ENCODE measurements around the gene TRIM25.
A peak's percentile ranks its signal among the peaks of the same experiment; 100 is the strongest.

The TRIM25 gene

GRCh38 chr17:56894859-56895455, 18.9 kb downstream of the TRIM25 start:
- DNase-seq, result no peak

DNA sequence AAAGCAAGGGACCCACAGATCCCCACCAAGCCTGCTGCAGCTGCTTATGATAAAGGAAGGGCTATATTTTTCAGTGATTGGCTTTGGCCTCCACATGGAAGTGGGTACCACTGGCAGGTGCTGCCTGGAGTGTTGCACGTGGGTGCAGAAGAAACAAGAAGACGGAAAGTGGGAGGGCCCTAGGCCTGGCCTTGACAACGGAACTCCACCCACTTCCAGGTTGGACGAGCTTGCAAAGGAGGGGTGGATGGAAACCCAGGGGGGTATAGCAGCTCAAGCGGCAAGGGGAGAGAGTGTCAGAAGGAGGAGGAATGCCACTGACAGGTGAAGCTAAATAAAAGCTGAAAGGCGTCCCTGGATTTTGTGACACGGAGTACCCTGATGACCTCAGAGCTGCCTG, 20.3 kb downstream of the TRIM25 start:
- no peak for DNase-seq

- DNase-seq, result no peak
Observed at GRCh38 chr17:56892333-56892732, 21.5 kb downstream of the TRIM25 start.

DNA sequence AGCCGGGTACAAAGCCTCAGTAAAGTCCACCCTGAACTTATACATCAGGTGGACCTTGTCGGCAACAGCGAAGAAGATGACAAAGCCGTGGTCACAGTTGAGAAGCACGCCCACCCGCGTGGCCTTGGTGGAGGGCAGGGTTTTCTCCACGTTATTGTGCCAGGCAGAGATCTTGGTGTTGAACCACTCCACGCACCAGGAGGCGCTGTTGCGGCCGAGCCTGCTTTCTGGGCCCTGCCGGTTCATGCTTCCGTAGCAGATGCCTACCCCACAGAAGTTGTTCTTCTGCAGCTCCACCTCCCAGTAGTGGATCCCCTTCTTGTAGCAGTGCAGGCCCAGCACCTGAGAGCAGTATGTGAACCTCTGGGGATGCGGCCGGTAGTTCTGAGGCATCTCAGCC, 22.1 kb downstream of the TRIM25 start:
- DNase-seq, result no peak

DNA sequence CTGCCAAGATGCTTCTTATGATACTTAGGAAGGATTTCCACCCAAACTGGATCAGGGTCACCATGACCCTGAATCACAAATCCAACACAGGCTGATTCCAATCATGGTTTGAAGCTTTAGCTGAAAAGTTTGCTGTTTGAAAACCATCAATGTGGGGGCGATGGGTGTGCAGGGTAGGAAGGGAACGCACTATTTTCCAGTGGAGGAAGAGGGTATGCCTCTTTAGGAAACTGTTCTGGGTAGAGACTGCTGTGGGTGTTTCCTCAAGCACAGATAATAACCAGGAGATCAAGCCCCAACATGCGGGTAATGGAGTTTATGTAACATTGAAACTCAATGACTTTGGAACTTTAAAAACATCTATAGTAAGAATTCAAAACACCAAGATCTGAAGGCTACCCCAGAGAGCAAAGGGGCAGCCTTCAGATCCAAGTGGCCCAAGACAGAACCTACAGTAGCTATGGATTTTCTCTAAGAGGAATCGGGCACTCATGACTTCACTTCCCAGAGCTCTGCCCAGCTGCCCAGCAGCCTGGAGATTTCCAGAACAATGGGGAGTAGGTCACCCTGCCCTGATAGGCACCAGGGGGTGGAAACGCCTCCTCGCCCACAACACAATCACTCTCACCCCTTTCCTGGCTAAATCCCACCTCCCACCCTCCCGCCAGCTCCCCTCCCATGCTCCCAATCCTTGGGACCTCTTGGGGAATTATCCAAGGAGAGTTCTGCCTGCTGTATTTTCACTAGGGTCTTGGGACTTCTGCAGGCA, 22.8 kb downstream of the TRIM25 start:
- no peak for DNase-seq

DNA sequence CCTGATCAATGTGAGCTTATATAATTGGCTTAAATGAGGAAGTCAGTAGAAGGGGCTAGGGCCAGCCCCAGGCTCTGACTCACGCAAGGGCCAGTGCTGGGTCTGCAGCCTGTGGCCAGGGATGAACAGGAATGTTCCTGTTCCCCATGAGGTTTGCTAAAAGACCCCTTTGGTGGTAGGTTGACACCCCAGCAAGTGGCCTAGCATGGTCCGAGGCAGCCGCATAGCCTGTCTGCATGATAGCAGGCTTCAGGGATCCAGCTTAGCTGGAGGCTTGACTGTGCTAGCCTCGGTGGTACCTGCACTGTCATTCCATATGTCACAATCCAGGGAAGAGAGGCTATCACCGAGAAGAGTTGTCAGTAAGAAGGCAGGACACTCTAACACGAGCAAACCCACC, 23.5 kb downstream of the TRIM25 start:
- no peak for DNase-seq

- DNase-seq, result no peak
Observed at GRCh38 chr17:56887552-56888467, 26.0 kb downstream of the TRIM25 start.

DNA sequence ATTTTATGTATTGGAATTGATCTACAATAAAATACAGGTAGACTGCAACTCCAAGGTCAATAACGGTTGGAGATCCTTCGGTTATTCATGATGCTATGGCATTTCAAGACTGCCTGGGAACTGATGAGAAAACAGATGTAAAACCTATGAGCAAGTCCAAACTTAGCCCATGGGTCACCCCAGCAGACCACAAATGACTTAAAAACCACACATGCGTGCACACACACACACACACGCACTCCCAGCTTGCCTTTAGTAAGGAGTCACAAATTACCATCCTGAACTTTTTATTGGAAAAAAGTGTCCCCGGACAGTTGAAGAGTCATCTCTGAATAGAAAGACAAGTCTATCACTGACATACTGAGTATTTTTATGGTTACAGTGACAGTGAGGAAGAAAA, 26.7 kb downstream of the TRIM25 start:
- DNase-seq, result no peak

GRCh38 chr17:56886288-56886731, 27.5 kb downstream of the TRIM25 start:
- no peak for DNase-seq

- no peak for DNase-seq
Observed at GRCh38 chr17:56885312-56885657, 28.6 kb downstream of the TRIM25 start.

DNA sequence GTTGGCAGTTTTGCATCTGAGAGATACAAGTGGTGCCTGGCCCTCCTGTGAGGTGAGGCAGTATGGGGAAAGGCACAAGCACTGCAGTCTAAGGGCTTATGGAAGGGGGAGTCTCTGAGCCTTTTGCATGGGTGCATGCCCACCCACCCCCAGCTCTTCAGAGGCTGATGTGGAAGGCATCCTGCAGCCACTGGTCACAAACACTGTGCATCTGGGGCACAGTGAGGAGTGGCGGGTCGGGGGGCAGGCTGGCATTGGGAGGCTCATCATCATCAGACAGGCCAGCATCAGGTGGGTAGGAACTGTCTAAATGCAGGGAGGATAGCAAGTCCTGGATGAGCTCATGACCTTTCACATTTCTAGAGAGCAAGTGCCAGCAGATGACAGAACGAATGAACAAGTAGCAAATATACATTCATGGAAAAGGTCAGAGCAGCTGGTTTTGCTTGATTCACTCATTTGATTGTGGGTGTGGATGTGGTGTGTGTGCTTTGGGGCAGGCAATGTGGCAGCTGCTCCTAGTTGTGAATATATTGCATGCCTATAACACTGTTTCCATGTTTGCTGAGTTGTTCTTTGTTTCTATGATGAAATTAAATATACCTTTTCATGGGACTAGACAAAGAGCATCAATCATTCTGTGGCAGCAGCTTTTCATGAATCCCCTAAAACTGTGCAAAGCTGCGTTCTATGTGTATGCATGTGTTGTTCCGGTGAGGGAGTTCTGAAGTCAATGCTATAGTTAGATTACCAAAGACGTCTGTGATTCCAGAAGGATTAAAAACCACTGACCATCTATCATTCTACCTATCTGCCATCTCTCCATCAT, 29.2 kb downstream of the TRIM25 start:
- no peak for DNase-seq

DNA sequence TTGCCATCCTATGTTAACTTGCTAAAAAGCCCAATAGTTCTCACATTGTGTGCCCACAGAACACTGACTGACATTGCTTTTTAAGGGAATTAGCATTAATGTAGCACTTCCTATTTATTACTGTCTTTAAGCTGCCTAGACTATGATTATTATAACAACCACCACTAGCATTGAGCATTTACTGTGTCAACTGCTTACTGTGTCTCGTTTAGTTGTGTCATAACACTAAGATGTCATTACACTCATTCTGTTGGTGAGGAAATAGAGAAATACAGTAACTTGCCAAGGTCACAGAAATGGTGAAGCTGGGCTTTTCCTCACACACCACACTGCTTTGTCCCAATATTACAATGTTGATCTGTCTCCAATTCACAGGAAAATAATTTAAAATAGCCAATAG, 30.2 kb downstream of the TRIM25 start:
- no peak for DNase-seq

GRCh38 chr17:56881685-56882295, 32.1 kb downstream of the TRIM25 start:
- no peak for DNase-seq

DNA sequence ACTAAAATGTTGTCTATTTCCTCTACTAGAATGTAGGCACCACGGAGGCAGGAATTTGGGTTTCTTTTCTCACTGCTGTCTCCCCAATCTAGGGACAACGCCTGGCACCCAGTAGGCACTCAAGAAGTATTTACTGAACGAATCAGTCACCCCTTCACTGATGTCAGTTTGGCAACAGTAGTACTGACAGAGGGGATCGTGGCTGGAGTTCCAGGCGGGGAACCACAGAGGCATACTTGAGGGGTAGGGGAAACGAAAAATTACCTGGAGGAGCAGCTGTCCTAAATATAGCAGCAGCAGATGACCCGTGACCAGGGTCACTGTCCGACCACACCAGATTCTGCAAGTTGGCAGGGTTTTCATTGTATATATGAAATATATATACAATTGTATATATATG, 33.3 kb downstream of the TRIM25 start:
- no peak for DNase-seq

DNA sequence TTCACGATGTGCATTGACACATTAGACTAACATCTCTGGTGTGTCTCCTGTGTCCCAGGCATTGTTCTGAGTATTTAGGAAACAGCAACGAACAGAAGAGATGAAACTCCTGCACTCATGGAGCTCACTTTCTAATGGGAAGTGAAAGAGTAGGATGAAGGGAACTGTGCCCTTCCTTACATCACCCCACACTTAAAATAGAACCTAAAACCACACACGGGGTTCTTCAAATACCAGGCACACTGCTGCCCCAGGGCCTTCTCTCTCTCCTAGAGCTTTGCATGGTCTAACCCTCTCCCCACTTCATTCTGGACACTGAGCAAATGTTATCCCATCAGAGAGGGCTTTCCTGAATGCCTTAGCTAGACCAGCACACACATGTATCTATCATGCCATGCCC, 33.7 kb downstream of the TRIM25 start:
- DNase-seq, result no peak

- DNase-seq, result no peak
Observed at GRCh38 chr17:56879280-56879679, 34.6 kb downstream of the TRIM25 start.

DNA sequence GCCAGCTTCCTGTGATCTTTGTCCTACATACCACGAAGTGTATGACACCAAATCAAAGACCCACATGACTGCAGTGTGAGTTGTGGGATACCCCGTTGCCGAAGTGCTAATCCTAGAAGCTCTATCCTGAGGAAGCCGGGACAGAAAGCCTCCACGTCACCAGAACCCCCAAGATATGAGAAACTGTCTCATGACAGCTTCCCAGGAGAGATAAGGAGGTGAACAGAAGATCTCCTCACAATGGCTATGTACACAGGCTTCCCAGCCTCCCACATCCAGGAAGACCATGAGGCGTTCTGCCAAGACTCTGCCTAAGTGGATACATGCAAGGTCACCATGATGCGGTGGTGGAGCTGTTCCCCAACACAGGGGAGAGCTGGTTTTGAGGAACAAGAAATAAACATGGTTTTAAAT, 37.1 kb downstream of the TRIM25 start:
- DNase-seq, result no peak

DNA sequence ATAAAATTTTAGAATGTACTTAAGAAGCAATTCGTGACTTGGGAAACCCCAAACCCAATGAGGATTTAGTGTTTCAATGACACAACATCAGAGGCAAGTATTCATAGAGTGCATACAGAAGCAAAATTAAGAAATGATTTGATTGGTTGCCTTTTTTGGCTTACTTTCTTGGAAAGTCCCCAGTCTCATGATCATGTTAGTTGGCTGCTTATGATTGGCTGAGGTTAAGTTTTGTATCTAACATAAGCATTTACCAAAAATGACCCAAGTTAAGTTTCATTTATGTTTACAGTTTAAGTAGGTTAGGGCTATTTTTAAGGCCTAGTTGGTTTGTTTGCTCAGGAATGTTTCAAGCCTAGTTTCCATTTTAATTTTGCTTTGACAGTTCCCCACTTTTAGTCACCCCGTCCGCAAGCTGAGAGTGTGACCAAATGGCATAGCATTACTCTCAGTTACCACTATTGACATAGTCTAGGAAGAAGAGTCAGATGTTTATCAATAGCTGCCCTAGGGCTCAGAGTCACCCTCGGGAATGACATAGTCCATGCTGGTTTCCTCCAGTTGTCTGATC, 43.7 kb downstream of the TRIM25 start:
- DNase-seq, result no peak

GRCh38 chr17:56868716-56869115, 45.1 kb downstream of the TRIM25 start:
- no peak for DNase-seq

GRCh38 chr17:56867948-56868376, 45.9 kb downstream of the TRIM25 start:
- peak; percentile 31 for DNase-seq

DNA sequence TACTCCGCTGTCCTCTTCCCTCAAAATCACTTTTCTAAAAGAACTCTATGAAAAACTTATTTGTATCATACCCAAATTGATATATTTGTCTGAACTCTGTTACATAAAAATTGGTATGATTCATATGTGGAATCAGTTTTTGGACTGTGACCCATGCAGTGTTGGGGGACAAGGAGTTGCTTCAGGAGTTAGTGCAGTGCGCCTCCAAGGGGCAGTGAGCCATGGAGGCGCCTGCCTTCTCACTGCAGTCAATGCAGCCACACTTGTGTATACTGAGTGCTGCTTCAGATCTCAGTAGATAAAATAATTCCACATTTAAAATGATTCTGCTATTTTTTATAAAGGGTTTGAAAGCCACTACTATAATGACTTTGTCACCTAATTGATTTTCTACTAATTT, 47.4 kb downstream of the TRIM25 start:
- no peak for DNase-seq

- DNase-seq, result no peak
Observed at GRCh38 chr17:56866076-56866475, 47.8 kb downstream of the TRIM25 start.
